ENCODE results near the gene SPHK2. TPM values are rescaled to one million over a fixed set of nuclear protein-coding genes. Genes with fewer than 3 reads are reported as not detected.

SPHK2 gene
- total and polyA plus RNA-seq, 2 experiments from 2014 or later, result 7.2 to 9.9 TPM

GRCh38 chr19:48670699-48671445 is 51.6 kb downstream of the SPHK2 start:
- no peaks in the 10 kb centered on the region for H3K27me3 ChIP-seq (replicated peaks; ENCODE audit: insufficient read depth)
- no peaks in the 10 kb centered on the region for H3F3A ChIP-seq (ENCODE audit: insufficient read depth)
- H3K4me2 ChIP-seq (ENCODE audit: unreplicated experiment), result no peak overlapping the region
- no peak overlapping the region for H3K27ac ChIP-seq
- H3K79me2 ChIP-seq (ENCODE audit: insufficient read depth), result no peaks in the 10 kb centered on the region
- no peaks in the 10 kb centered on the region for H3K9me3 ChIP-seq (ENCODE audit: low read depth)
- H3K4me3 ChIP-seq, result no peak overlapping the region
- no peak for DNase-seq
- 71 to 72% methylated on average over 21 of the region's 21 CpGs for WGBS, 2 experiments (ENCODE audit: low coverage in 1 of 2, low lambda C conversion rate in 2 of 2, missing lambda C conversion rate in 2 of 2)
- H2AFZ ChIP-seq, result no peak overlapping the region
- no peak overlapping the region for H3K9ac ChIP-seq
- in situ Hi-C loops (cut with MboI), result no loop called here
- H4K20me1 ChIP-seq (ENCODE audit: insufficient read depth), result no peaks in the 10 kb centered on the region
- no peaks in the 10 kb centered on the region for H3K36me3 ChIP-seq (ENCODE audit: low read depth)
- no peaks in the 10 kb centered on the region for H3K9me2 ChIP-seq (ENCODE audit: insufficient read depth)
- TF ChIP-seq EZH2phosphoT487 (IDR thresholded peaks at IDR 0.05; ENCODE audit: insufficient read depth, low read depth), result no peak
- no peak for TF ChIP-seq EZH2 (IDR thresholded peaks at IDR 0.05; ENCODE audit: insufficient read depth, poor library complexity, severe bottlenecking)
- H3K4me1 ChIP-seq (ENCODE audit: insufficient read depth), result no peaks in the 10 kb centered on the region

DNA sequence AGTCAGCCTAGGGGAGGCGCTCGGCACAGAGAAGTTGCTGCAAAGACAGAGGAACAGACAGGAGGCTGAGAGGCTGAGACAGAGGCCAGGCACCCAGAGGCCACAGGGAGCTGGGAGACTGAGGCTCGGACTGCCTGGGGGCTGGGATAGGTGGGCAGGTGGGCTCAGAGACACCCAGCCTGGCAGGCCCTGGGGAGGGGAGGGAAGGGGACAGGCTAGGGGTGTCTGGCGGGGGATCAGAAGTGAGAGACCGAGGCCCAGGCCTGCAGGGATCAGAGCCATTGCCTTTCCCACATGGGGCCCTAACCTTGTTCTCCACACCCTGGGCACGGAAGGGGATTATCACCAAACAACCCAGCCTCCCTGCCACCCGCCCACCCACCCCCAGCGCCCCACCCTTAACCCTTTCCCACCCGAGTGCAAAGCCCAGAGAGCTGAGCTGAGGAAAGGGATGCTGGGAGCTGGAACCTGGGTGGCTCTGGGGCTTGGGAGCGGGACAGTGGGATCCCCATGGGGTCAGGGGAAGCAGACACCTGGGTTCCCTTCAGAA is 52.2 kb downstream of the SPHK2 start:
- H3K9me3 ChIP-seq (ENCODE audit: low read depth), result no peaks in the 10 kb centered on the region
- no peaks in the 10 kb centered on the region for H3K27me3 ChIP-seq (replicated peaks; ENCODE audit: insufficient read depth)
- H3K4me2 ChIP-seq (ENCODE audit: unreplicated experiment), result no peak overlapping the region
- H3K36me3 ChIP-seq (ENCODE audit: low read depth), result no peaks in the 10 kb centered on the region
- H3F3A ChIP-seq (ENCODE audit: insufficient read depth), result no peaks in the 10 kb centered on the region
- H3K9ac ChIP-seq, result no peak overlapping the region
- H3K4me3 ChIP-seq, result no peak overlapping the region
- H3K9me2 ChIP-seq (ENCODE audit: insufficient read depth), result no peaks in the 10 kb centered on the region
- H3K79me2 ChIP-seq (ENCODE audit: insufficient read depth), result no peaks in the 10 kb centered on the region
- no peaks in the 10 kb centered on the region for H3K4me1 ChIP-seq (ENCODE audit: insufficient read depth)
- H3K27ac ChIP-seq, result no peak overlapping the region
- no peak for TF ChIP-seq EZH2phosphoT487 (IDR thresholded peaks at IDR 0.05; ENCODE audit: insufficient read depth, low read depth)
- no peak for TF ChIP-seq EZH2 (IDR thresholded peaks at IDR 0.05; ENCODE audit: insufficient read depth, poor library complexity, severe bottlenecking)
- H2AFZ ChIP-seq, result no peak overlapping the region
- H4K20me1 ChIP-seq (ENCODE audit: insufficient read depth), result no peaks in the 10 kb centered on the region
- in situ Hi-C loops (cut with MboI), result no loop called here
- no peak for DNase-seq
- WGBS, 2 experiments (ENCODE audit: low coverage in 1 of 2, low lambda C conversion rate in 2 of 2, missing lambda C conversion rate in 2 of 2), result 57 to 60% methylated on average over 3 to 10 of the region's 10 CpGs

DNA sequence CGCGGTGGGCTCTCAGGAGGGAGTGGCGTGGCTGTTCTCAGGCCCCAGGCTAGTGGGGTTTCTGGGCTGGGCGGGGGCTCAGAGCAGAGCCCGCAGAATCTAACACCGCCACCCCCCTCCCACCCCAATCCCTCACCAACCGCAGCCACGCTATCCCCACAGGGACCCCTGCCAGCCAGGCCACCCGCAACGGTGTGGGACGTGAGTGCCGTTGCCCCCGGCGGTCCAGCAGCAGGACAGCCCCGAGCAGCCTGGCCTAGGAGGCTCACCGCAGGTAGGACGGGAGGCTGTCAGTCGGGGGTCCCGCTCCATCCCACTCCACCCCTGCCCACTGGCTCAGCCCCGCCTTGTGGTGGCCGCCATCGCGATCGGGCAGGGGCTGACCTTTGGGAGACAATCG is 53.7 kb downstream of the SPHK2 start, which contains the start of gene NTN5:
Gene NTN5 (minus strand): TSS at position 24 of the 400 bp plus-strand sequence. CDS start 2,031 bp downstream, outside the sequence.
- Histone ChIP-seq H3K4me2 (ENCODE audit: unreplicated experiment) (no peak within 1 kb of the TSS), H3K9me2 (ENCODE audit: insufficient read depth) (no peaks in the 10 kb centered on the region), H3K4me3 (no peak within 1 kb of the TSS), H2AFZ (no peak within 1 kb of the TSS), H3K27me3 (replicated peaks; ENCODE audit: insufficient read depth) (no peaks in the 10 kb centered on the region), H3K27ac (no peak within 1 kb of the TSS), H3K9me3 (ENCODE audit: low read depth) (no peaks in the 10 kb centered on the region), H3K9ac (no peak within 1 kb of the TSS), H3F3A (ENCODE audit: insufficient read depth) (no peaks in the 10 kb centered on the region), H4K20me1 (ENCODE audit: insufficient read depth) (no peaks in the 10 kb centered on the region), H3K36me3 (ENCODE audit: low read depth) (no peaks in the 10 kb centered on the region), H3K4me1 (ENCODE audit: insufficient read depth) (no peaks in the 10 kb centered on the region), H3K79me2 (ENCODE audit: insufficient read depth) (no peaks in the 10 kb centered on the region)
- in situ Hi-C loops (cut with MboI), result no loop called here
- no peak for DNase-seq
- 76 to 83% methylated on average over 19 to 25 of the region's 25 CpGs for WGBS, 2 experiments (ENCODE audit: low coverage in 1 of 2, low lambda C conversion rate in 2 of 2, missing lambda C conversion rate in 2 of 2)
- no peak for TF ChIP-seq EZH2phosphoT487 (IDR thresholded peaks at IDR 0.05; ENCODE audit: insufficient read depth, low read depth)
- TF ChIP-seq EZH2 (IDR thresholded peaks at IDR 0.05; ENCODE audit: insufficient read depth, poor library complexity, severe bottlenecking), result no peak

- H4K20me1 ChIP-seq (ENCODE audit: insufficient read depth), result no peaks in the 10 kb centered on the region
- H3K4me2 ChIP-seq (ENCODE audit: unreplicated experiment), result no peak overlapping the region
- H3K9ac ChIP-seq, result no peak overlapping the region
- TF ChIP-seq EZH2 (IDR thresholded peaks at IDR 0.05; ENCODE audit: insufficient read depth, poor library complexity, severe bottlenecking) (no peak), EZH2phosphoT487 (IDR thresholded peaks at IDR 0.05; ENCODE audit: insufficient read depth, low read depth) (no peak)
- H3K27me3 ChIP-seq (replicated peaks; ENCODE audit: insufficient read depth), result no peaks in the 10 kb centered on the region
- no peaks in the 10 kb centered on the region for H3K9me2 ChIP-seq (ENCODE audit: insufficient read depth)
- H3K4me3 ChIP-seq, result no peak overlapping the region
- no peak overlapping the region for H2AFZ ChIP-seq
- no peaks in the 10 kb centered on the region for H3K4me1 ChIP-seq (ENCODE audit: insufficient read depth)
- no peaks in the 10 kb centered on the region for H3K79me2 ChIP-seq (ENCODE audit: insufficient read depth)
- in situ Hi-C loops (cut with MboI), result no loop called here
- H3K9me3 ChIP-seq (ENCODE audit: low read depth), result no peaks in the 10 kb centered on the region
- no peaks in the 10 kb centered on the region for H3F3A ChIP-seq (ENCODE audit: insufficient read depth)
- WGBS, 2 experiments (ENCODE audit: low coverage in 1 of 2, low lambda C conversion rate in 2 of 2, missing lambda C conversion rate in 2 of 2), result 76 to 77% methylated on average over 25 of the region's 25 CpGs
- DNase-seq, result no peak
- no peaks in the 10 kb centered on the region for H3K36me3 ChIP-seq (ENCODE audit: low read depth)
- H3K27ac ChIP-seq, result no peak overlapping the region
Measured at GRCh38 chr19:48673436-48674100, 54.3 kb downstream of the SPHK2 start.

Measured in GM23248 (cell line).